Brain microvascular endothelial cell (primary cell): ENCODE measurements around the gene CACNB1.

Experiments used
- DNase-seq: peaks from one replicate; pipeline ENCODE4 v3.0.0-alpha.2; 2020
- H3K27ac ChIP-seq: fragments of 250-450 bp; sonication (Bioruptor Pico); 2 replicates; pipeline ENCODE4 v1.5.1; 2020; ENCODE audit warnings: mild to moderate bottlenecking, moderate library complexity
- H3K27me3 ChIP-seq: fragments of 250-450 bp; sonication (Bioruptor Pico); replicated peaks from 2 replicates; pipeline ENCODE4 v1.5.1; 2020; ENCODE audit warnings: mild to moderate bottlenecking
- H3K36me3 ChIP-seq: fragments of 250-450 bp; sonication (Bioruptor Pico); replicated peaks from 2 replicates; pipeline ENCODE4 v1.5.1; 2020; ENCODE audit warnings: mild to moderate bottlenecking
- H3K4me3 ChIP-seq: 2 replicates; pipeline ENCODE4 v1.5.1; 2011; ENCODE audit warnings: low read depth, mild to moderate bottlenecking, control low read depth, low read length, moderate library complexity
- in situ Hi-C: cut with HindIII; loops from 2 replicates; pipeline ENCODE4 v1.10.0; 2017; ENCODE audit warnings: low sequenced_read_pairs, low pct_ligation_motif_present
- TF ChIP-seq, protein P1 (sequence below): IDR thresholded peaks from 2 replicates; pipeline ENCODE4 v1.5.1; 2011; ENCODE audit warnings: low read depth, mild to moderate bottlenecking, moderate library complexity, low read length, control low read depth, inconsistent platforms; ENCODE audit errors: missing control alignments

CACNB1 gene

DNA sequence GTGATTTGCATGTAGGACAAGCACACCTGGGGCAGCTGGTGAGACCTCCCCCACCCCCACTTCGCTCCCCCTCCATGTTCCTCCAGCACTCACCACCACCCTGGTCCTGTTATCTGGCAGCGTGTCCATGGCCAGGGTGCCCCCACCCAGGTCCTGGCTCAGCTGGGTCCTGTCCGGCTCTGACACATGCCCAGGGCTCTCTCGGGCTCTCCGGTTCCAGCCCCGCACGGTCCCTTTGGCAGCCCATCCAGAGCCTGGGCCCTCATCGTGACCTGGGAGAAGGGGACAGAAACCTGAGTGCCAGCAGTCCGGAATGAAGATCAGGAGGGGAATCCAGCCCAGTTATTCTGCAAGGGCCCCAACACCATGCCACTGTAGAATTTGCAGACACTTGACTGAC is 57.9 kb downstream of the CACNB1 start:
- H3K4me3 ChIP-seq, result no peak overlapping the region
- H3K36me3 ChIP-seq, result no peaks in the 10 kb centered on the region
- H3K27me3 ChIP-seq, result no peaks in the 10 kb centered on the region
- no peak for DNase-seq
- TF ChIP-seq, protein P1, sequence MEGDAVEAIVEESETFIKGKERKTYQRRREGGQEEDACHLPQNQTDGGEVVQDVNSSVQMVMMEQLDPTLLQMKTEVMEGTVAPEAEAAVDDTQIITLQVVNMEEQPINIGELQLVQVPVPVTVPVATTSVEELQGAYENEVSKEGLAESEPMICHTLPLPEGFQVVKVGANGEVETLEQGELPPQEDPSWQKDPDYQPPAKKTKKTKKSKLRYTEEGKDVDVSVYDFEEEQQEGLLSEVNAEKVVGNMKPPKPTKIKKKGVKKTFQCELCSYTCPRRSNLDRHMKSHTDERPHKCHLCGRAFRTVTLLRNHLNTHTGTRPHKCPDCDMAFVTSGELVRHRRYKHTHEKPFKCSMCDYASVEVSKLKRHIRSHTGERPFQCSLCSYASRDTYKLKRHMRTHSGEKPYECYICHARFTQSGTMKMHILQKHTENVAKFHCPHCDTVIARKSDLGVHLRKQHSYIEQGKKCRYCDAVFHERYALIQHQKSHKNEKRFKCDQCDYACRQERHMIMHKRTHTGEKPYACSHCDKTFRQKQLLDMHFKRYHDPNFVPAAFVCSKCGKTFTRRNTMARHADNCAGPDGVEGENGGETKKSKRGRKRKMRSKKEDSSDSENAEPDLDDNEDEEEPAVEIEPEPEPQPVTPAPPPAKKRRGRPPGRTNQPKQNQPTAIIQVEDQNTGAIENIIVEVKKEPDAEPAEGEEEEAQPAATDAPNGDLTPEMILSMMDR, result no peak
- in situ Hi-C loops, result no loop called here
- peak overlapping the region; percentile 65 for H3K27ac ChIP-seq

DNA sequence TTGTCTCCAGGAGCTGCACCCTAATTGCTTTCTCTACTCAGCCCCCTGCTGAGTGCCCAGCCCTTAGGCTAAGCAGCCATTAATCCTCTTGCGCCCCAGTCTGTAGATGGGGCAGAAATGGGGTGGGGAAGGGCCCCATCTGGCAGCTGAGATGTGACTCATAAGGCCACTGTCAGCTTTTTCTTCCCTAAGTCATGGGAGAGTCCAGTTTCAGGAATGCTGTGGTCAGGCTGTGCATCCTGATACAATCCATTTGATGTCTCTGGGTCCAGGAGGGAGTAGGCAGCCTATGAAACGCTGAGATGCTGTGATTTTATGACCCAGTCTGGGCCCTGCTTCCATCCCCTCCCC is 58.3 kb downstream of the CACNB1 start:
- H3K27ac ChIP-seq, result peak overlapping the region; percentile 65
- H3K4me3 ChIP-seq, result no peak overlapping the region
- no peaks in the 10 kb centered on the region for H3K27me3 ChIP-seq
- in situ Hi-C loops, result no loop called here
- DNase-seq, result peak; percentile 87
- TF ChIP-seq, protein P1, result no peak
- H3K36me3 ChIP-seq, result no peaks in the 10 kb centered on the region

DNA sequence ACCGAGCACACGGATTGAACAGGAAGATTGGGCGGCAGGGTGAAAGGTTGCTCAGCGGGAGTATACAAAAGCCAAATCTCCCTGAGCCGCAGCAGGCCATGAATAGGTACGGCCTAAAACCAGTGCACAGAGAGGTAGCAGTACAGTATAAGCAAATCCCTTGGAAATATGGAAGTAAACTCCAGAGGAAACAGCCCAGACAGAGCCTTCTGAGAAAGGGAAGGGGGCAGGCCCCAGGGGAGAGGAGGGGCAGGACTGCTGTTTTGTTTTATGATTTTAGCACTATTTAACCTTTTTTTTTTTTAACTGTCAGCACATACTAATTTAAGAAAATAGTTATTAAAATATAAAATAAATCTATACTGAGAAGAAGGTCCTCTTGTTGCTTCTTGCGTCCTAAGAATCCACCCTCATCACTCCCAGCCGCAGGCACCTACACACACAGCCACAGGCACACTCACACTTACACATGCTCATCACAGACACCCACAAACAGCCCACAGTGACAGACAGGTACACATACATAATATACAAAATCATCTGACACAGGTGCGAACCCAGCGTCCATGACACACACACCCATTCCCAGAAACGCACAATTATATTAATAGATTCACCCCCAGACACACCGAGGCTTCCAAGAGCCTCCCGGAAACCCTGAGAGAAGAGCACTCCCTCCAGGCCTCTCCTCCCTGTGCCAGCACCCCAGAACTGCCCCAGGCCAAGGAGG is 58.9 kb downstream of the CACNB1 start:
- Histone ChIP-seq H3K27ac (peak overlapping the region; percentile 65), H3K36me3 (no peaks in the 10 kb centered on the region), H3K27me3 (no peaks in the 10 kb centered on the region), H3K4me3 (no peak overlapping the region)
- DNase-seq, result no peak
- in situ Hi-C loops, result no loop called here
- TF ChIP-seq, protein P1, result no peak

DNA sequence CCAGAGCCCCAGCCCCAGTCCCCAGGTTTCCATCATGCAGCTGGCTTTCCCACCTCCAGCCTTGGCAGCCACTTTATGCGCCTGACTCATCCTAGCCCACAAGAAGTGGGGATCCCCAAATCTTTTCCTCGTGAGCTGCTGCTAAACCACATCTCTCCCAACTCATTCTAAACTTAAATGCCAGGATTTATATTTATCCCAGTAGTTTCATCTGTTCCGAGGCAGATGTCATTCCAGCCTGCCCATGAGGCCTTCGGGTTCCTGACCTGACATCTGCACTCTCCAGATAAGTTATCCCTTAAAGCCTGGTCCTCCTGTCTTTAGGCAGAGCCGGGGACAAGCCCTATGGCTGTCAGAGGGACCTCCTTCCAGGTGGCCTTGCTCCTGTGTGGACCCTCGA is 62.6 kb downstream of the CACNB1 start:
- DNase-seq, result no peak
- Histone ChIP-seq H3K27ac (no peak overlapping the region), H3K27me3 (no peaks in the 10 kb centered on the region), H3K36me3 (no peaks in the 10 kb centered on the region), H3K4me3 (no peak overlapping the region)
- TF ChIP-seq, protein P1, result no peak
- in situ Hi-C loops, result no loop called here

DNA sequence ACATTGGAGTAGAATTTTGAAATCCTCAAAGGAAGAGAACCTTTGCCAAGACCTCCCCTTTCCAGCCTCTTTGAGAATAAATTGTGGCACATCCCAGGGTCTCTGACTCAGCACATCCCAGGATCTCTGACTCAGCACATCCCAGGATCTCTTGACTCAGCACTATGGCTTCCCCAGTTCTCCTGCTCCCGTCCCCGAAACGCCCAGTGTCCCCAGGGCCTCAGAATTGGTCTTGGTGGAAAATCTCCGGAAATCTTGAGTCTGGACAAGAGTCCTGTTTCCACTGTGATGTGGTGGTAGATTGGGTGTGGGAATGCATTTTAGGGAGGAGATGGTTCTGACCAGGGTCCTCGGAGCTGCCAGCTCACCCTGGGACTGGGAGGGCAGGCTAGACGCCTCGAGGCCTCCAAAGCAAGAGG is 65.3 kb downstream of the CACNB1 start:
- Histone ChIP-seq H3K4me3 (no peak overlapping the region), H3K27ac (no peak overlapping the region), H3K36me3 (no peaks in the 10 kb centered on the region), H3K27me3 (no peaks in the 10 kb centered on the region)
- peak; percentile 70 for DNase-seq
- TF ChIP-seq, protein P1, result no peak
- in situ Hi-C loops, result no loop called here

DNA sequence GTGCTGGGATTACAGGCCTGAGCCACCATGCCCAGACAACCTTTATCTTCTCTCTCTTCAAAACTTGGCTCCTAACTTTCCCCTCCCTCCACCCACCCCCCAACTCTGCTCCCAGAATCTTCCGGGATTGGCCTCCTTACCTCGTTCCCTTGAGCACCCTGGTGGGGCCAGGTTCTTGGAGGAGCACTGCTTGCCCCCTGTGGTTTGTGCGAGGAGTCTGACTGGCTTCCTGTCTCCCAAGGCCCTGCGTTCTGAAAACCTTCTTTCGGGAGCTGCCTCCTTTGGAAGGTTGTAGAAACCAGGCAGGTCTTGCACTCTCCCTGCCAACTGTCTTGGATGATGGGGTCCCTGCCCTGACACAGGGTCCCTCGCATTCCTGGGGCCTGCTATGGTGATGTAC is 65.9 kb downstream of the CACNB1 start:
- H3K27me3 ChIP-seq, result no peaks in the 10 kb centered on the region
- in situ Hi-C loops, result no loop called here
- H3K27ac ChIP-seq, result peak overlapping the region; percentile 3
- H3K4me3 ChIP-seq, result no peak overlapping the region
- TF ChIP-seq, protein P1, result no peak
- no peaks in the 10 kb centered on the region for H3K36me3 ChIP-seq
- no peak for DNase-seq
